Medulla oblongata (tissue), 1 donor: ENCODE results near the gene RARA.

Source experiments
- DNase-seq: peaks from one replicate; pipeline ENCODE4 v3.0.0-alpha.2; 2015; ENCODE audit errors: extremely low spot score

RARA gene

DNA sequence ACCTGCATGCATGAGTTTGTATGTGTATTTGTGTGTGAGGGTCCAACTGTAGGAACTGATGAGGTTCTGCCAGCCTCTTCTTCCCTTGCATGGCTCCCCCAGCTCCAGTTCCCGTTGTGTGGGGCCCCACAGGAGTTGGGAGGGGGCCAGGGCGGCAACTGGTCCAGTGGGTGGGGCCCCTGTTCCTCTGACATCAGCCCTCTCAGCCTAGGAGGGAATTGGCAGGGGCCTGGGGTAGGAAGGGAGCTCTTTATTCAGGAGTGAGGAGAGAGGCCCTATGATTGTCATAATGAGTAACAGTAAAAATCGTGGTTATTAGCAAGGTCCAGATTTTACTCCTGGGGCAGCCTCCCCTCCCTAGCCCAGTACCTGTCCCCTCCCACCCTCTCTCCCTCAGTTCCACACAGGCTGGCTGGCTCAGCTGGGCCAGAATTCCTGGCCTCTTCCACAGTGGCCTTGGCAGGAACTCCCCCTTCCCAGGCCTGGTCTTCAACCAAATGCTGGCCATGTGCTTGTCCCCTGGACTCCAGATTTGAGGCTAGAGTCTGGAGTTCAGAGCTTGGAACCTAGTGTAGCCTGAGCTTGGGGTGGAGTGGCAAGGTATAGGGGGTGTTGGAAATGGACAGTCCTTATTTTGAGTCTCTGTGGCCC is 18.9 kb downstream of the RARA start:
- DNase-seq: no peak

- DNase-seq: no peak
These were observed 19.4 kb downstream of the RARA start for GRCh38 chr17:40328386-40328766.

DNA sequence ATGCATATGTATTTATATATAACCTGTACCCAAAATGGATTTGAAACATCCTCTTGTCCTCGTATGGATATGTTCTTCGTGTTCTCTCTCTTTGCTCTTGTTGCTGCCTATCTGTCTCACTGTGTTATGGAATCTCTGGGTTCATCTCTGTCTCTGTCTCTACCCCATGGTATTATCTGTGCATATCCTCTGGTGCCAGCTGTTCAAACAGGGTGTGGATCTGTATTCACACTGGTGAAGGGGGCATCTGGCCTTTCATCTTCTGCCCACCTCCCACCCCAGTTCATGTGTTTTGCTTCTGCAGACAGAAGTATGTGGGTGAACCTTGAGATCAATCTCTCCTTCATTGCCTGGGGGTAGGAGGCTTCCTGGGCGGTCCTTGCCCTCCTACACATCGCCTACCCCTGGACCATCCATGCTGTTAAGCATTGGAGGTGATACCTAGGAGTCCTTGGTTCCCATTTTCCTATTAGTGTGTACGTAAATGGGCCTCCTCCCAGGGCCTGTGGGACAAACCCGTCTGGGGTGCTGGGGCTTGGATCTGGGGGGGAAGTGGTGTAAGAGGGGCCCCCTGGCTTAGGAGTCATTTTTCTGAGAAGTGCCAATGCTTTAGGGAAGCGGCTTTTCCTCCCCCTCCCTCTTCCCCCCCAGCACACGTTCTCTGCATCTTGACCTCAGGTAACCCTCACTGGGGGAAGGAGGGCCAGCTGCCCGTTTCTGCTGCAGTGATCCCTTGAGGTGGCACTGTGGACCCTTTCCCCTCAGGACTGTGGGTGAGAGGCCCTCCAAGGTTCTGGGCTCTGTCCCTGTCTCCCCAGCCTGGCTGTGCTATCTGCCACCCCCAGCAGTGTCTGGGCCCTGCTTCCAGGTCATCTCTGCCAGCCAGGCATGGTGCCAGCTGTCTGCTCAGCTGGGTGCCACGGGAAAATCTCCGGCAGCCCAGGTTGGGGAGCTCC is 21.1 kb downstream of the RARA start:
- peak; percentile 28 for DNase-seq

DNA sequence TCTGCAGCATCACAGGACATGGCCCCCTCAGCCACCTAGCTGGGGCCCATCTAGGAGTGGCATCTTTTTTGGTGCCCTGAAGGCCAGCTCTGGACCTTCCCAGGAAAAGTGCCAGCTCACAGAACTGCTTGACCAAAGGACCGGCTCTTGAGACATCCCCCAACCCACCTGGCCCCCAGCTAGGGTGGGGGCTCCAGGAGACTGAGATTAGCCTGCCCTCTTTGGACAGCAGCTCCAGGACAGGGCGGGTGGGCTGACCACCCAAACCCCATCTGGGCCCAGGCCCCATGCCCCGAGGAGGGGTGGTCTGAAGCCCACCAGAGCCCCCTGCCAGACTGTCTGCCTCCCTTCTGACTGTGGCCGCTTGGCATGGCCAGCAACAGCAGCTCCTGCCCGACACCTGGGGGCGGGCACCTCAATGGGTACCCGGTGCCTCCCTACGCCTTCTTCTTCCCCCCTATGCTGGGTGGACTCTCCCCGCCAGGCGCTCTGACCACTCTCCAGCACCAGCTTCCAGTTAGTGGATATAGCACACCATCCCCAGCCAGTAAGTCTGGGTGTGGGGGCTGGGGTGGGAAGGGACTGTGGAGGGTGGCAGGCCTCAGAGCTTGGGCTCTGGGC is 22.0 kb downstream of the RARA start:
- DNase-seq: no peak

GRCh38 chr17:40331743-40332641 is 23.0 kb downstream of the RARA start:
- DNase-seq: peak; percentile 83

- no peak for DNase-seq
These were observed 24.9 kb downstream of the RARA start for GRCh38 chr17:40333781-40334448.

GRCh38 chr17:40335620-40336019 is 26.6 kb downstream of the RARA start:
- DNase-seq: no peak

- no peak for DNase-seq
These were observed 28.4 kb downstream of the RARA start for GRCh38 chr17:40337351-40337750.

DNA sequence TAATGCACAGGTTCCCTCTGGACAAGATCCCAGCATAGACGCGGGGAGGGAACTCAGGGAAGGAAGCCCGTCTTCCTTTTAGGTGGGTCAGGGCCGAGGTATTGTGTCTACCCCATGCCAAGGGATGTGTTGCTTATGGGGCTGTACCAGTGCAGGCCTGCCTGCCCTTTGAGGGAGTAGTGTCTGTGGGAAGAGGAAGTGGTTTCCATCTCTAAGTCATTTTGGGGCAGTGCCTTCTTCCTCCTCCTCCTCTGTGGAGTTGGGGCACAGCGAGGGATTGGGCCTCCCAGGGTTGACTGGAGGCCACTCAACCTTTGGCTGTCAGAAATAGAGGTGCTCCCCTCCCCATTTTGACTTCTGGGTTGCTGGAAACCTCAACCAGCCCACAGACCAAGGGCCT is 29.1 kb downstream of the RARA start:
- DNase-seq: no peak

DNA sequence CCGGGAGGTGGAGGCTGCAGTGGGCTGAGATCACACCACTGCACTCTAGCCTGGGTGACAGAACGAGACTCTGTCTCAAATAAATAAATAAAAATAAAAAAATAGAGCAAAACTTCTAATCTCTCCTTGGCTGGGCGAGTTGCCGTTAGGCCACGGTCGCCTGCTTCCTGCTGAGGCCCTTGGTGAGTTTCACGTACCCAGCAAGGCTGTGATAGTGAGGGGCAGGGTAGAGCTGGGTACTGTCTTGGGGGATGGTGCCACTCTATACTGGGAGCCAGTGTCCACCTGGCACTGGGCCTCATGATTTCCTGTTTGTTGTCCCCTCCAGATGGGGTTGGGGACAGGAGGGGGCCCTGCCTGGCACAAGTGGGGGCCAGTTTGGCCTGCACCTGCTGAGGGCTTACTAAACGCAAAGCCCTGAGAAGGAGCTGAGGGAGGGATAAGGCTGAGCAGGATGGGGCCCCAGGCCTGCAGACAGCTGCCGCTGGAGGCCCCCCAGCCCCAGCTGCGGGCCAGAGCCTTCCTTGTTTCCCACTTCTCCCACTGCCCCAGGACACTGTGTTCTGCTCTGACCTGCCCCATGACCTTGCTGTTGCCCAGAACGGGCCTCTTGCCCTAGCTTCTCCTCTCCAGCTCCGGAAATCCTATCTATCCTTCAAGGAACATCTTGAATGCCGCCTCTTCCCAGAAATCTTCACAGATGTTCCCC is 30.1 kb downstream of the RARA start:
- no peak for DNase-seq

- DNase-seq: no peak
These were observed 31.3 kb downstream of the RARA start for GRCh38 chr17:40340327-40340726.

DNA sequence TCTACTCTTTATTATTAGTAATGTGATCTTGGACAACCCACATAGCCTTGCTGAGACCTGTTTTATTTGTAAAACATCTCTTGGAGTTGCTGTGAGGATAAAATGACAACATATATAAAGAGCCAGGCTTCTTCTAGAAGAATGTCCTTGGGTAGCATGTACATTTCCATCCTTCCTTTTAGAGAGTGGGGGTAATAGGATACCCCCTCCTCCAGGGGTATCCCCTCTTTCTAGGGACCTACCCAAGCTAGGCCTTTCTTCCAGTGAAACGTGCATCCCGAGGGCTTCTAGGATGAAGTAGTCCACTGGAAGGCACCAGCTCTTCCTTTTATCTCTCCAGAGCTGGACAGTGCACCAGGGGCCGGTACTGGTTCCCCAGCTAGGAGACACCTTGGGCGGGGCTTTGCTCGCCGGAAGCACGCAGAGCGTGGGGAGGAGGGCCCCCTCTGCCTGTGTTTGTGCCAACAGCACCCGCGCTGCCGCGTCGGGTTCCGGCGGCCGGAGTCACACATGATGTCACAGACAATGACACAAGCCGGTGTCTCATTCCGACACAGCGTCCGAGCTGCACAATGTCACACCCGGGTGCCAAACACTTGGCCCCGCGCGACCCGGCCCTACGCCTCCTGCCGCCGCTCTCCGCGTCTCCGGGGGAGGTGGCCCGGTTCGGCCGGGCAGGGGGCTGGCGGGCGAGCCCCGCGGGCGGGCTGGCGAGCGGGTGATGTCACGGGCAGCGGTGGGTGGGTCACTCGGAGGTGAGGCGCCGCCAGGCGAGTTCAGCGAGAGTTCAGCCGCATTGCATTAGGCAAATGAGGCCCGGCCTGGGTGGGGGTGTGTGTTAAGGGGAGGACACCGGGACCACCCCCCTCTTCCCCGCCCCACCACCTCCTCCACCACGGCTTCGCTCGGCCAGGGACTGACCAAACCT is 32.2 kb downstream of the RARA start:
- peak; percentile 67 for DNase-seq

GRCh38 chr17:40341808-40342503 is 33.0 kb downstream of the RARA start:
- DNase-seq: peak; percentile 49

- no peak for DNase-seq
These were observed 33.7 kb downstream of the RARA start for GRCh38 chr17:40342504-40343218.

GRCh38 chr17:40343219-40344119 is 34.5 kb downstream of the RARA start:
- no peak for DNase-seq

- no peak for DNase-seq
These were observed 35.6 kb downstream of the RARA start for GRCh38 chr17:40344421-40345160.
